Measurements from ENCODE around the gene ATP8B1.

- TF ChIP-seq, protein P1, sequence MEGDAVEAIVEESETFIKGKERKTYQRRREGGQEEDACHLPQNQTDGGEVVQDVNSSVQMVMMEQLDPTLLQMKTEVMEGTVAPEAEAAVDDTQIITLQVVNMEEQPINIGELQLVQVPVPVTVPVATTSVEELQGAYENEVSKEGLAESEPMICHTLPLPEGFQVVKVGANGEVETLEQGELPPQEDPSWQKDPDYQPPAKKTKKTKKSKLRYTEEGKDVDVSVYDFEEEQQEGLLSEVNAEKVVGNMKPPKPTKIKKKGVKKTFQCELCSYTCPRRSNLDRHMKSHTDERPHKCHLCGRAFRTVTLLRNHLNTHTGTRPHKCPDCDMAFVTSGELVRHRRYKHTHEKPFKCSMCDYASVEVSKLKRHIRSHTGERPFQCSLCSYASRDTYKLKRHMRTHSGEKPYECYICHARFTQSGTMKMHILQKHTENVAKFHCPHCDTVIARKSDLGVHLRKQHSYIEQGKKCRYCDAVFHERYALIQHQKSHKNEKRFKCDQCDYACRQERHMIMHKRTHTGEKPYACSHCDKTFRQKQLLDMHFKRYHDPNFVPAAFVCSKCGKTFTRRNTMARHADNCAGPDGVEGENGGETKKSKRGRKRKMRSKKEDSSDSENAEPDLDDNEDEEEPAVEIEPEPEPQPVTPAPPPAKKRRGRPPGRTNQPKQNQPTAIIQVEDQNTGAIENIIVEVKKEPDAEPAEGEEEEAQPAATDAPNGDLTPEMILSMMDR (IDR thresholded peaks at IDR 0.05; ENCODE audit: insufficient read depth, low read length, poor library complexity, severe bottlenecking), result no peak
- TF ChIP-seq EZH2phosphoT487 (conservative IDR thresholded peaks at IDR 0.05; ENCODE audit: low read length), result no peak
Observed at GRCh38 chr18:57716549-57716948, 86.6 kb downstream of the ATP8B1 start.

All from SU-DHL-6 (cell line).